ENCODE results near the gene MCRS1.
"Not testable (repeated sequence)": the region's sequence is repeated elsewhere in the genome, so short reads cannot be mapped to it uniquely, and the experiment has no call there.

MCRS1 gene

GRCh38 chr12:49567611-49568441 lies at the start of gene MCRS1:
Gene MCRS1 (minus strand): TSS chr12:49568142. CDS start chr12:49566731, 1,411 bp downstream.
- no peak for TF ChIP-seq CTCF (conservative IDR thresholded peaks at IDR 0.05; ENCODE audit: low read depth, low read length)
- peak; percentile 95 for DNase-seq (ENCODE audit: low read depth)
- peak within 1 kb of the TSS; percentile 98 for H3K4me3 ChIP-seq (ENCODE audit: low read depth, low read length)

- DNase-seq (ENCODE audit: low read depth): no peak
- TF ChIP-seq CTCF (conservative IDR thresholded peaks at IDR 0.05; ENCODE audit: low read depth, low read length): no peak
- no peak overlapping the region for H3K4me3 ChIP-seq (ENCODE audit: low read depth, low read length)
These were observed 48.7 kb upstream of the MCRS1 start for GRCh38 chr12:49616533-49617219.

- no peak for TF ChIP-seq CTCF (conservative IDR thresholded peaks at IDR 0.05; ENCODE audit: low read depth, low read length)
- no peak overlapping the region for H3K4me3 ChIP-seq (ENCODE audit: low read depth, low read length)
- DNase-seq (ENCODE audit: low read depth): peak; percentile 27
These were observed 47.8 kb upstream of the MCRS1 start for GRCh38 chr12:49615725-49616124.

- TF ChIP-seq CTCF (conservative IDR thresholded peaks at IDR 0.05; ENCODE audit: low read depth, low read length): no peak
- DNase-seq (ENCODE audit: low read depth): no peak
- H3K4me3 ChIP-seq (ENCODE audit: low read depth, low read length): no peak overlapping the region
These were observed 44.3 kb upstream of the MCRS1 start for GRCh38 chr12:49612210-49612609.

GRCh38 chr12:49610785-49611184 lies 42.8 kb upstream of the MCRS1 start:
- not testable (repeated sequence) for H3K4me3 ChIP-seq (ENCODE audit: low read depth, low read length); DNase-seq (ENCODE audit: low read depth)

- H3K4me3 ChIP-seq (ENCODE audit: low read depth, low read length): no peak overlapping the region
- peak; percentile 30 for DNase-seq (ENCODE audit: low read depth)
- TF ChIP-seq CTCF (conservative IDR thresholded peaks at IDR 0.05; ENCODE audit: low read depth, low read length): peak; percentile 15
These were observed 41.9 kb upstream of the MCRS1 start for GRCh38 chr12:49609875-49610154.

- TF ChIP-seq CTCF (conservative IDR thresholded peaks at IDR 0.05; ENCODE audit: low read depth, low read length): no peak
- no peak overlapping the region for H3K4me3 ChIP-seq (ENCODE audit: low read depth, low read length)
- DNase-seq (ENCODE audit: low read depth): no peak
These were observed 41.3 kb upstream of the MCRS1 start for GRCh38 chr12:49609059-49609874.

GRCh38 chr12:49605539-49605938 lies 37.6 kb upstream of the MCRS1 start, which contains the start of gene FAM186B:
Gene FAM186B (minus strand): TSS chr12:49605639. CDS start chr12:49605477, 162 bp downstream.
- not testable (repeated sequence) for H3K4me3 ChIP-seq (ENCODE audit: low read depth, low read length); DNase-seq (ENCODE audit: low read depth)

All from choroid plexus epithelial cell (primary cell).